ENCODE results near the gene KIR3DL2.

DNA sequence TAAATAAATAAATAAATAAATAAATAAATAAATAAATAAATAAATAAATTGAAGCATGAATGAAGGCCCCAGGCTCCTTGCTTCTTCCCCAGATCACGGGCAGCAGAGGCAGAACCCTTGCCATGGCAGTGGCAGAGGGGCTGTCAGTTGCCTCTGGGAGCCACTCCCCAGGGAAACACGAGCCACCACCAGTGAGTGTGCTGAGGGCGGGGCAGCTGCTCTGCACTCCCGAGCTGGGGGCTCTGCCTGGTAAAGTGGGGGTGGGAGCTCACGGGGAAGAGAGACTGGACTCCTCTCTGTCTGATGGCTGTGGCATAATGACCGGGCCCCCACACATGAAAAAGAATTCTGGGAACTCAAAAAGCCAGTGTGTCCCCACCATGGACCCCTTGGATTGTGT, 31.6 kb downstream of the KIR3DL2 start:
- TF ChIP-seq, protein P1, sequence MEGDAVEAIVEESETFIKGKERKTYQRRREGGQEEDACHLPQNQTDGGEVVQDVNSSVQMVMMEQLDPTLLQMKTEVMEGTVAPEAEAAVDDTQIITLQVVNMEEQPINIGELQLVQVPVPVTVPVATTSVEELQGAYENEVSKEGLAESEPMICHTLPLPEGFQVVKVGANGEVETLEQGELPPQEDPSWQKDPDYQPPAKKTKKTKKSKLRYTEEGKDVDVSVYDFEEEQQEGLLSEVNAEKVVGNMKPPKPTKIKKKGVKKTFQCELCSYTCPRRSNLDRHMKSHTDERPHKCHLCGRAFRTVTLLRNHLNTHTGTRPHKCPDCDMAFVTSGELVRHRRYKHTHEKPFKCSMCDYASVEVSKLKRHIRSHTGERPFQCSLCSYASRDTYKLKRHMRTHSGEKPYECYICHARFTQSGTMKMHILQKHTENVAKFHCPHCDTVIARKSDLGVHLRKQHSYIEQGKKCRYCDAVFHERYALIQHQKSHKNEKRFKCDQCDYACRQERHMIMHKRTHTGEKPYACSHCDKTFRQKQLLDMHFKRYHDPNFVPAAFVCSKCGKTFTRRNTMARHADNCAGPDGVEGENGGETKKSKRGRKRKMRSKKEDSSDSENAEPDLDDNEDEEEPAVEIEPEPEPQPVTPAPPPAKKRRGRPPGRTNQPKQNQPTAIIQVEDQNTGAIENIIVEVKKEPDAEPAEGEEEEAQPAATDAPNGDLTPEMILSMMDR (IDR thresholded peaks at IDR 0.05) = no peak
- TF ChIP-seq POLR2A (IDR thresholded peaks at IDR 0.05) = no peak
- no peak for TF ChIP-seq POLR2AphosphoS5 (IDR thresholded peaks at IDR 0.05)
- TF ChIP-seq EP300 (IDR thresholded peaks at IDR 0.05) = no peak

Data from sigmoid colon (tissue), 4 donors.